Erythroblast (primary cell): Measurements from ENCODE around the gene ARHGAP24.

Source experiments
- GATA1 ChIP-seq: IDR thresholded peaks from 2 replicates; pipeline ENCODE4 v1.6.1; 2011; ENCODE audit warnings: low read depth, mild to moderate bottlenecking, control low read depth, low read length, moderate library complexity
- POLR2A ChIP-seq: IDR thresholded peaks from 2 replicates; pipeline ENCODE4 v1.6.1; 2011; ENCODE audit warnings: mild to moderate bottlenecking, low read length

- TF ChIP-seq POLR2A (no peak), GATA1 (no peak)
Observed at GRCh38 chr4:85482010-85482738, 7.2 kb downstream of the ARHGAP24 start.
